Glutamatergic neuron (in vitro differentiated cells): ENCODE measurements around the gene PIK3C2A. TPM values are rescaled to one million over a fixed set of nuclear protein-coding genes. Genes with fewer than 3 reads are reported as not detected.

Experiments used
- DNase-seq: peaks from one replicate; pipeline ENCODE4 v3.0.0; 2022
- H3K27ac Mint-ChIP-seq: one replicate; pipeline ENCODE4 v1.8.0; 2020; ENCODE audit warnings: mild to moderate bottlenecking, mixed read lengths, inconsistent platforms; ENCODE audit not compliant: unreplicated experiment
- H3K27me3 Mint-ChIP-seq: one replicate; pipeline ENCODE4 v1.8.0; 2020; ENCODE audit warnings: mild to moderate bottlenecking, moderate library complexity, mixed read lengths, inconsistent platforms; ENCODE audit not compliant: unreplicated experiment
- H3K36me3 Mint-ChIP-seq: one replicate; pipeline ENCODE4 v1.8.0; 2020; ENCODE audit warnings: mild to moderate bottlenecking, mixed read lengths, inconsistent platforms; ENCODE audit not compliant: unreplicated experiment
- H3K4me1 Mint-ChIP-seq: one replicate; pipeline ENCODE4 v1.8.0; 2020; ENCODE audit warnings: mild to moderate bottlenecking, low read depth, mixed read lengths, inconsistent platforms; ENCODE audit not compliant: unreplicated experiment
- H3K4me3 Mint-ChIP-seq: one replicate; pipeline ENCODE4 v1.8.0; 2020; ENCODE audit warnings: mild to moderate bottlenecking, mixed read lengths, inconsistent platforms; ENCODE audit not compliant: unreplicated experiment
- H3K9me3 Mint-ChIP-seq: one replicate; pipeline ENCODE4 v1.8.0; 2020; ENCODE audit warnings: mild to moderate bottlenecking, moderate library complexity, mixed read lengths, inconsistent platforms; ENCODE audit not compliant: unreplicated experiment
- total RNA-seq: library from RNA; stranded (reverse); fragmentation: NEBNext Ultra II Directional; extraction: Animal tissue kit (Norgen Biotek cat#: 25700); gene quantifications from one replicate; pipeline ENCODE4 v1.2.1, GENCODE V29; 2021; ENCODE audit not compliant: unreplicated experiment
- TF ChIP-seq, protein P1 (sequence below): fragments of 200-600 bp; sonication (generic); IDR thresholded peaks from one replicate; pipeline ENCODE4 v1.5.0; 2021; ENCODE audit not compliant: partially characterized antibody, unreplicated experiment

The PIK3C2A gene
- total RNA-seq, 1 donor from 2014 or later, result 55.7 TPM

DNA sequence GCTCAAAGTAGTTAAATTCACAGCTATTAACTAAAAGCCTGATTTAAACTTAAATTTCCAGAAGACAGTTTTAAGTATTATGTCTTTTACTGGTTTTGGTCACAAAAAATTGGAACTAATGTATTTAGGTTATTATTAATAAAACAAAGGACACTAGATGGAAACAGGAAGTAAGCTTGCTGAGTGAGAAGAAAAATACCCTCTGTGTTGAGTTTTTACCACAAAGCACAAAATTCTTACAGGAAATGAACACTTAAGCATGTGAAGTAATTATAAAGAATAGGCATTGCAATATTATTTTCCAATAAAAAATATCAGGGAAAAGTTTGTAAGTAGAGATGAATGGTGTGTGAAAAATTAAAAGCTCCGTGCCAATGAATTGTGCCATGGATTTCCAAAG lies 46.3 kb downstream of the PIK3C2A start:
- no peaks in the 10 kb centered on the region for H3K36me3 Mint-ChIP-seq
- H3K4me1 Mint-ChIP-seq, result peaks cover 3% of the 10 kb centered on the region
- TF ChIP-seq, protein P1, sequence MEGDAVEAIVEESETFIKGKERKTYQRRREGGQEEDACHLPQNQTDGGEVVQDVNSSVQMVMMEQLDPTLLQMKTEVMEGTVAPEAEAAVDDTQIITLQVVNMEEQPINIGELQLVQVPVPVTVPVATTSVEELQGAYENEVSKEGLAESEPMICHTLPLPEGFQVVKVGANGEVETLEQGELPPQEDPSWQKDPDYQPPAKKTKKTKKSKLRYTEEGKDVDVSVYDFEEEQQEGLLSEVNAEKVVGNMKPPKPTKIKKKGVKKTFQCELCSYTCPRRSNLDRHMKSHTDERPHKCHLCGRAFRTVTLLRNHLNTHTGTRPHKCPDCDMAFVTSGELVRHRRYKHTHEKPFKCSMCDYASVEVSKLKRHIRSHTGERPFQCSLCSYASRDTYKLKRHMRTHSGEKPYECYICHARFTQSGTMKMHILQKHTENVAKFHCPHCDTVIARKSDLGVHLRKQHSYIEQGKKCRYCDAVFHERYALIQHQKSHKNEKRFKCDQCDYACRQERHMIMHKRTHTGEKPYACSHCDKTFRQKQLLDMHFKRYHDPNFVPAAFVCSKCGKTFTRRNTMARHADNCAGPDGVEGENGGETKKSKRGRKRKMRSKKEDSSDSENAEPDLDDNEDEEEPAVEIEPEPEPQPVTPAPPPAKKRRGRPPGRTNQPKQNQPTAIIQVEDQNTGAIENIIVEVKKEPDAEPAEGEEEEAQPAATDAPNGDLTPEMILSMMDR, result no peak
- no peaks in the 10 kb centered on the region for H3K27me3 Mint-ChIP-seq
- H3K4me3 Mint-ChIP-seq, result no peak overlapping the region
- H3K9me3 Mint-ChIP-seq, result peaks cover 3% of the 10 kb centered on the region
- no peak overlapping the region for H3K27ac Mint-ChIP-seq
- DNase-seq, result no peak

GRCh38 chr11:17159441-17159840 lies 48.3 kb downstream of the PIK3C2A start:
- Mint-ChIP-seq H3K4me1 (peaks cover 3% of the 10 kb centered on the region), H3K4me3 (no peak overlapping the region), H3K9me3 (peaks cover 1% of the 10 kb centered on the region), H3K27me3 (no peaks in the 10 kb centered on the region), H3K27ac (no peak overlapping the region), H3K36me3 (no peaks in the 10 kb centered on the region)
- TF ChIP-seq, protein P1, result no peak
- DNase-seq, result no peak

Other genes starting within 250 kb of the PIK3C2A start
- gene PLEKHA7, start 193.6 kb downstream of the PIK3C2A start, total RNA-seq, result 5.7 TPM
- 683 TPM for gene RPS13, start 130.3 kb downstream of the PIK3C2A start, total RNA-seq
- 11.5 TPM for gene NUCB2, start 68.8 kb upstream of the PIK3C2A start, total RNA-seq
- gene NCR3LG1, start 143.8 kb upstream of the PIK3C2A start, total RNA-seq, result 0.51 TPM
- gene KCNJ11, start 180.7 kb upstream of the PIK3C2A start, total RNA-seq, result 1.2 TPM